A549 (cell line): ENCODE data around the gene ARL17B.

Experiments
- CTCF ChIP-seq: fragments of >200 bp; sonication (Bioruptor Twin); formaldehyde crosslinking; IDR thresholded peaks from 3 replicates; pipeline ENCODE4 v1.5.1; 2016
- EP300 ChIP-seq, 2 experiments: fragments of >200 bp; sonication (Bioruptor Twin); formaldehyde crosslinking; IDR thresholded peaks; 2 replicates in 1 of 2; 3 replicates in 1 of 2; pipeline ENCODE4 v1.6.1; 2016 to 2017
- ESRRA ChIP-seq: fragments of 150-350 bp; IDR thresholded peaks from 2 replicates; pipeline ENCODE4 v1.6.1; 2014; ENCODE audit warnings: mild to moderate bottlenecking, low read length, borderline replicate concordance
- HDAC2 ChIP-seq: fragments of 200-600 bp; sonication (generic); IDR thresholded peaks from 2 replicates; pipeline ENCODE4 v1.6.1; 2016
- POLR2A ChIP-seq: IDR thresholded peaks from 2 replicates; pipeline ENCODE4 v1.6.1; 2012; ENCODE audit warnings: mild to moderate bottlenecking, low read length
- POLR2AphosphoS2 ChIP-seq: conservative IDR thresholded peaks from 2 replicates; pipeline ENCODE4 v1.6.1; 2012; ENCODE audit warnings: low read length, improper control_type of control experiment, inconsistent platforms
- RAD21 ChIP-seq, 2 experiments: fragments of >200 bp in 1 of 2; sonication (Bioruptor Twin) in 1 of 2; formaldehyde crosslinking in 1 of 2; IDR thresholded peaks in 1 of 2; conservative IDR thresholded peaks in 1 of 2; 2 replicates in 1 of 2; 3 replicates in 1 of 2; pipeline ENCODE4 v1.6.1; 2012 to 2018; ENCODE audit warnings: inconsistent platforms in 1 of 2
- SMC3 ChIP-seq: fragments of >200 bp; sonication (Bioruptor Twin); formaldehyde crosslinking; IDR thresholded peaks from 3 replicates; pipeline ENCODE4 v1.6.1; 2018; ENCODE audit warnings: inconsistent platforms

- TF ChIP-seq POLR2A (no peak), CTCF (no peak), EP300 (IDR thresholded peaks at IDR 0.05) (no peak), RAD21 (conservative IDR thresholded peaks at IDR 0.05 in 1 of 2, IDR thresholded peaks at IDR 0.05 in 1 of 2) (no peak), SMC3 (no peak), HDAC2 (no peak), ESRRA (no peak), POLR2AphosphoS2 (no peak)
Observed at GRCh38 chr17:46270032-46270431, 91.5 kb downstream of the ARL17B start.
